RWPE2 (cell line): ENCODE results near the gene RCN2.

Experiments
- ATAC-seq: fragments of 200-7000 bp; cut with Tn5 transposase; 3 replicates; pipeline ENCODE4 v1.9.1; 2021; ENCODE audit warnings: low read depth
- DNase-seq: peaks from one replicate; pipeline ENCODE4 v3.0.0-alpha.2; 2020; ENCODE audit warnings: low spot score
- H3K27ac ChIP-seq: fragments of 450-650 bp; 2 replicates; pipeline ENCODE4 v1.5.1; 2017; ENCODE audit warnings: mild to moderate bottlenecking; ENCODE audit not compliant: poor library complexity, severe bottlenecking
- H3K27me3 ChIP-seq: fragments of 250-450 bp; sonication (Bioruptor Pico); 2 replicates; pipeline ENCODE4 v1.5.1; 2021; ENCODE audit warnings: mild to moderate bottlenecking, moderate library complexity; ENCODE audit not compliant: insufficient read depth, poor library complexity, severe bottlenecking
- H3K36me3 ChIP-seq: fragments of 250-450 bp; sonication (Bioruptor Pico); 2 replicates; pipeline ENCODE4 v1.5.1; 2020; ENCODE audit warnings: low read depth, mild to moderate bottlenecking, moderate library complexity
- H3K4me1 ChIP-seq: fragments of 250-450 bp; sonication (Bioruptor Pico); 2 replicates; pipeline ENCODE4 v1.5.1; 2021; ENCODE audit warnings: mild to moderate bottlenecking, moderate library complexity; ENCODE audit not compliant: insufficient read depth, poor library complexity, severe bottlenecking
- H3K4me3 ChIP-seq: fragments of 250-450 bp; sonication (Bioruptor Pico); 2 replicates; pipeline ENCODE4 v1.5.1; 2021; ENCODE audit warnings: mild to moderate bottlenecking, moderate library complexity; ENCODE audit not compliant: severe bottlenecking
- H3K9me3 ChIP-seq: fragments of 250-450 bp; sonication (Bioruptor Pico); 2 replicates; pipeline ENCODE4 v1.5.1; 2021; ENCODE audit warnings: mild to moderate bottlenecking, moderate library complexity; ENCODE audit not compliant: severe bottlenecking
- CTCF ChIP-seq: fragments of 450-650 bp; IDR thresholded peaks from one replicate; pipeline ENCODE4 v1.5.1; 2017; ENCODE audit warnings: mild to moderate bottlenecking, moderate library complexity; ENCODE audit not compliant: poor library complexity, severe bottlenecking

Gene RCN2

GRCh38 chr15:76935620-76936019, 4.1 kb downstream of the RCN2 start:
- DNase-seq (no peak), ATAC-seq (no peak)
- Histone ChIP-seq H3K9me3 (no peaks in the 10 kb centered on the region), H3K27ac (no peak overlapping the region), H3K4me1 (peaks cover 10% of the 10 kb centered on the region), H3K36me3 (peaks cover 80% of the 10 kb centered on the region), H3K27me3 (no peaks in the 10 kb centered on the region), H3K4me3 (no peak overlapping the region)
- TF ChIP-seq CTCF = no peak

DNA sequence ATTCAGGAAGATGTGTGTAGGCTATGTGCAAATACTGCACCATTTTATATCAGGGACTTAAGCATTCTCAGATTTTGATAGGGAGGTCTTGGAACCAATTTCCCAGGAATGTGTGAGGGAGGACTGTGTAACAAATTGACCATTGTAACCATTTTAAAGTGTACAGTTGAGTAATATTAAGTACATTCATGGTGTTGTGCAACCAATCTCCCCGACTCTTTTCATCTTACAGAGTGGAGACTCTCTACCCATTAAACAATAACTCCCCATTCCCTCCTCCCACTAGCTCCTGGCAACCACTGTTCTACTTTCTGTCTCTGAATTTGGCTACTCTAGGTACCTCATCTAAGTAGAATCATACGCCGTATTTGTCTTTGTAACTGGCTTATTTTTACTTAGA, 5.1 kb downstream of the RCN2 start:
- TF ChIP-seq CTCF = no peak
- H3K9me3 ChIP-seq = no peaks in the 10 kb centered on the region
- no peak for ATAC-seq
- no peak for DNase-seq
- no peak overlapping the region for H3K27ac ChIP-seq
- H3K27me3 ChIP-seq = no peaks in the 10 kb centered on the region
- H3K4me1 ChIP-seq = peaks cover 6% of the 10 kb centered on the region
- peaks cover 89% of the 10 kb centered on the region for H3K36me3 ChIP-seq
- no peak overlapping the region for H3K4me3 ChIP-seq

DNA sequence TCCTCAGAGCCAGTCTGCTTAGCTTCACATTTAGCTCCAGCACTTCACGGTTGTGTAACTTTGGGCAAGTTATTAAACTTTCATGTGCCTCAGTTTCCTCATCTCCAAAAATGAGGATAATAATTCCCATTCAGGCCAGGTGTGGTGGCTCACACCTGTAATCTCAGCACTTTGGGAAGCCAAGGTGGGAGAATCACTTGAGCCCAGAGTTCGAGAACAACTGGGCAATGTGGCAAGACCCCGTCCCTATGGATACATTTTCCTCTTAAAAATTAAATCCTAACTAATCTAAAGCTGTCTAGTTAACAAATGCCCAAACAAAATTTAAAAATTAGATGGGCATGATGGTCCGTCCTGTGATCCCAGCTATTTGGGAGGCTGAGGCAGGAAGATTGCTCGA, 7.2 kb downstream of the RCN2 start:
- DNase-seq (no peak), ATAC-seq (no peak)
- Histone ChIP-seq H3K4me3 (no peak overlapping the region), H3K27ac (no peak overlapping the region), H3K27me3 (no peaks in the 10 kb centered on the region), H3K36me3 (peaks cover 91% of the 10 kb centered on the region), H3K9me3 (no peaks in the 10 kb centered on the region), H3K4me1 (no peaks in the 10 kb centered on the region)
- TF ChIP-seq CTCF = no peak

DNA sequence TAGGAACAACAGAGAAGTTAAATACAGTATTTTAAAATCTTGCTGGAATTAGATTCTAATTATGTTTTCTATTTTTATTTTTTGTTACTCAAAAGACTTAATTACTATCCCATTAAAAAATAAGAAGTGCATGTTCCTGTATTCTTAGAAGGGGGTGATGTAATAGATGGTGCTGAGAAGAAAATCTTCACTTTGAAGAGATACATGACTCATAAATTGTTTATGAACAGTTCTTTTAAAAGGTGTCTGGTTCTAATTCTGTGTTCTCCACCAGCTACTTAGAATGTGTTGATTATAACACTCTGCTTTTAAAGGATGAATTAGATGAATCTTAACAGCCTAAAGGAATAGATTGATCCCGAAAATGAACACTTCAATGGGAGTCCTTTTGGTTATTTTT, 8.2 kb downstream of the RCN2 start:
- ATAC-seq (no peak), DNase-seq (no peak)
- H3K27me3 ChIP-seq = no peaks in the 10 kb centered on the region
- H3K4me1 ChIP-seq = no peaks in the 10 kb centered on the region
- no peaks in the 10 kb centered on the region for H3K9me3 ChIP-seq
- peaks cover 91% of the 10 kb centered on the region for H3K36me3 ChIP-seq
- no peak for TF ChIP-seq CTCF
- no peak overlapping the region for H3K4me3 ChIP-seq
- H3K27ac ChIP-seq = no peak overlapping the region

- H3K36me3 ChIP-seq = peaks cover 84% of the 10 kb centered on the region
- TF ChIP-seq CTCF = peak; percentile 11
- ATAC-seq (no peak), DNase-seq (no peak)
- no peak overlapping the region for H3K27ac ChIP-seq
- no peaks in the 10 kb centered on the region for H3K9me3 ChIP-seq
- no peak overlapping the region for H3K4me3 ChIP-seq
- no peaks in the 10 kb centered on the region for H3K27me3 ChIP-seq
- no peaks in the 10 kb centered on the region for H3K4me1 ChIP-seq
Measured at GRCh38 chr15:76941636-76942035, 10.1 kb downstream of the RCN2 start.
